ENCODE data around the gene CD99. TPM values are rescaled to one million over a fixed set of nuclear protein-coding genes. Genes with fewer than 3 reads are reported as not detected.

The CD99 gene
- total and polyA plus RNA-seq, 2 experiments from 2014 or later: 329 to 565 TPM

DNA sequence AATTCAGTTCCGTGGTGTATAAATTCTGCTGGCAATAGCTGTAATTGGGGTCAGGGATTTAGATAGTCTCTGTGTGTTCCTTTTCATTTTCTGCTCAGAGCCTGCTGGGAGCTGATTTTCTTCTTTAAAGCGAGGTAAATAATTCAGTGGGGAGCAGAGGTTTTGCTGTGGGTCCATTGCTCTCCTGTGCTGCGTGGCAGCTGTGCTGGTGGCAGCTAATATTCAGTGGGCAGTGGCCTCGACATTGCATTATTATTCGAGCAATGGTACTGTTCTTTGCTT is 74.4 kb downstream of the CD99 start:
- DNase-seq (ENCODE audit: low spot score): no peak
- Histone ChIP-seq H3K27ac (no peak overlapping the region), H3K4me1 (ENCODE audit: insufficient read depth) (peaks cover 16% of the 10 kb centered on the region)

DNA sequence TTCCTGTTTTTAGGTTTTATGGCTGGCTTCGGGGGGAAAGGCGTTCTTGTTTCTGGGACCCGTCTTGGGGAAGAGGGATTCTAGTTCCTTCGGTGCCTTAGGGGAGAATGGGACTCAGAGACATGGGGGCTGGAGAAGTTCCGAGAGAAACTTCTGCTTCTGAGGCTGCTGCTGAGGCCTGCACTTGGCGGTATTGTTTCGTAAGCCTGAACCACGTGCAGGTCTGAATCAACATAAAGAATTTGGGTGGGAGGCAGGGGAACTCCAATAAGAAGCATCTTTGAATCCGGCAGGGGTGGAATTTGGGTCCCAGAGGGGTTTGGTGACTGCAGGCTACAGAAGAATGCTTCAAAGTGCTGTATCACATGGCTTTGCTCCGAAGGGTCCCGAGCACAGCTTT is 75.8 kb downstream of the CD99 start:
- no peaks in the 10 kb centered on the region for H3K36me3 ChIP-seq (replicated peaks; ENCODE audit: insufficient read depth, low read depth)
- no peak for DNase-seq (ENCODE audit: low spot score)
- H4K20me1 ChIP-seq (ENCODE audit: insufficient read depth, poor library complexity, severe bottlenecking): no peaks in the 10 kb centered on the region
- H3K79me2 ChIP-seq: no peaks in the 10 kb centered on the region
- H3K9me2 ChIP-seq (replicated peaks; ENCODE audit: insufficient read depth): no peaks in the 10 kb centered on the region
- WGBS (ENCODE audit: low lambda C conversion rate, missing lambda C conversion rate): 86% methylated on average over 11 of the region's 11 CpGs
- H3K27ac ChIP-seq: peak overlapping the region; percentile 67
- H3K4me1 ChIP-seq (ENCODE audit: insufficient read depth): peaks cover 16% of the 10 kb centered on the region
- TF ChIP-seq, protein P1, sequence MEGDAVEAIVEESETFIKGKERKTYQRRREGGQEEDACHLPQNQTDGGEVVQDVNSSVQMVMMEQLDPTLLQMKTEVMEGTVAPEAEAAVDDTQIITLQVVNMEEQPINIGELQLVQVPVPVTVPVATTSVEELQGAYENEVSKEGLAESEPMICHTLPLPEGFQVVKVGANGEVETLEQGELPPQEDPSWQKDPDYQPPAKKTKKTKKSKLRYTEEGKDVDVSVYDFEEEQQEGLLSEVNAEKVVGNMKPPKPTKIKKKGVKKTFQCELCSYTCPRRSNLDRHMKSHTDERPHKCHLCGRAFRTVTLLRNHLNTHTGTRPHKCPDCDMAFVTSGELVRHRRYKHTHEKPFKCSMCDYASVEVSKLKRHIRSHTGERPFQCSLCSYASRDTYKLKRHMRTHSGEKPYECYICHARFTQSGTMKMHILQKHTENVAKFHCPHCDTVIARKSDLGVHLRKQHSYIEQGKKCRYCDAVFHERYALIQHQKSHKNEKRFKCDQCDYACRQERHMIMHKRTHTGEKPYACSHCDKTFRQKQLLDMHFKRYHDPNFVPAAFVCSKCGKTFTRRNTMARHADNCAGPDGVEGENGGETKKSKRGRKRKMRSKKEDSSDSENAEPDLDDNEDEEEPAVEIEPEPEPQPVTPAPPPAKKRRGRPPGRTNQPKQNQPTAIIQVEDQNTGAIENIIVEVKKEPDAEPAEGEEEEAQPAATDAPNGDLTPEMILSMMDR (IDR thresholded peaks at IDR 0.05; ENCODE audit: poor library complexity): no peak
- TF ChIP-seq EZH2 (IDR thresholded peaks at IDR 0.05; ENCODE audit: borderline replicate concordance): no peak
- no peak for TF ChIP-seq EZH2phosphoT487 (IDR thresholded peaks at IDR 0.05; ENCODE audit: low read depth, severe bottlenecking, unreplicated experiment)
- no peaks in the 10 kb centered on the region for H3K27me3 ChIP-seq
- H2AFZ ChIP-seq: no peak overlapping the region
- no peaks in the 10 kb centered on the region for H3K9me3 ChIP-seq (ENCODE audit: low read depth)
- no peak overlapping the region for H3K4me3 ChIP-seq
- H3K4me2 ChIP-seq: no peak overlapping the region

More for the DNA sequence above, 74.4 kb downstream of the CD99 start:
- Histone ChIP-seq H3K4me2 (no peak overlapping the region), H3K4me3 (no peak overlapping the region), H3K36me3 (replicated peaks; ENCODE audit: insufficient read depth, low read depth) (no peaks in the 10 kb centered on the region), H4K20me1 (ENCODE audit: insufficient read depth, poor library complexity, severe bottlenecking) (no peaks in the 10 kb centered on the region), H3K9me2 (replicated peaks; ENCODE audit: insufficient read depth) (no peaks in the 10 kb centered on the region), H3K27me3 (no peaks in the 10 kb centered on the region), H3K9me3 (ENCODE audit: low read depth) (no peaks in the 10 kb centered on the region), H2AFZ (no peak overlapping the region), H3K79me2 (no peaks in the 10 kb centered on the region)
- TF ChIP-seq, protein P1 (IDR thresholded peaks at IDR 0.05; ENCODE audit: poor library complexity): no peak
- no peak for TF ChIP-seq EZH2phosphoT487 (IDR thresholded peaks at IDR 0.05; ENCODE audit: low read depth, severe bottlenecking, unreplicated experiment)
- no peak for TF ChIP-seq EZH2 (IDR thresholded peaks at IDR 0.05; ENCODE audit: borderline replicate concordance)
- WGBS (ENCODE audit: low lambda C conversion rate, missing lambda C conversion rate): 83% methylated on average over 5 of the region's 5 CpGs

DNA sequence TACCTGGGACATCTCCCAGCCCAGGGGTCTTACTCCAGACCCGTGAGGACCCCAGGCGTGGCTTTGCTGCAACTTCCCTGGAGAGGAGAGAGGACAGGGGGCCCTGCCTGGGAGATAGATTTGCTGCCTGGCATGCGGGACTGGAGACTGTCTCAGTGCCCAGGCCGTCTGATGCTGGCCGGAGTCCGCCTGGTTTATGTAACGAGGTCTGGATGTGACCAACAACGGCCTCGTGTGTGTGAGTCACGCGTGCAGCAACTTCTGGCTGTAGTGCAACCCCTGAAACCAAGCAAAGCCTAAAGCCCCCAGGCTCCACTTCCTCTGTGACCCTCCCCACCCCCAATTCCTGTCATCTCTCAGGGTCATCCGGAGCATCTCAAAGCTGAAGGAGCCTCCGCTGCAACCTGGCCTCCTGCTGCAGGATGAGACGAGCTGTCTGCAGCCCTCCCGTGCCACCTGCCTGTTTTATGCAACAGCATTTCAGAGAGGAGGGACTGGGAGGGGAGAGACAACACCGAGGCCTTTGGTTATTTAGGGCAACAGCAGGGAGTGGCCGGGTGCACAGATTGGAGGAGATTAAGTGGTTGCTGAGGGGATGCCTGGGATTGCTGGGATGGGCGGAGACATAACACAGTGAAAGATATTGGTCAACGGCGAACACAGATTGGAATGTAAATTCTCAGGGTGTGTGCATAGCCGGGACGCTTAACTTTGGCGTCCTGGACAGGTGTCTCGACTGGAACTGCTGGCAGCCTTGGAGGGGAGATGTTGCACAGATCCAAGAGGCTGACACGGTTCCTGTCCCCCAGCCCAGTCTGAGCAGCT is 76.7 kb downstream of the CD99 start:
- TF ChIP-seq EZH2phosphoT487 (IDR thresholded peaks at IDR 0.05; ENCODE audit: low read depth, severe bottlenecking, unreplicated experiment): no peak
- TF ChIP-seq, protein P1 (IDR thresholded peaks at IDR 0.05; ENCODE audit: poor library complexity): no peak
- TF ChIP-seq EZH2 (IDR thresholded peaks at IDR 0.05; ENCODE audit: borderline replicate concordance): no peak
- WGBS (ENCODE audit: low lambda C conversion rate, missing lambda C conversion rate): 33% methylated on average over 21 of the region's 25 CpGs
- H3K27me3 ChIP-seq: no peaks in the 10 kb centered on the region
- H3K79me2 ChIP-seq: no peaks in the 10 kb centered on the region
- H3K9me2 ChIP-seq (replicated peaks; ENCODE audit: insufficient read depth): no peaks in the 10 kb centered on the region
- H3K4me1 ChIP-seq (ENCODE audit: insufficient read depth): peaks cover 16% of the 10 kb centered on the region
- peak; percentile 77 for DNase-seq (ENCODE audit: low spot score)
- H3K36me3 ChIP-seq (replicated peaks; ENCODE audit: insufficient read depth, low read depth): no peaks in the 10 kb centered on the region
- H3K4me3 ChIP-seq: no peak overlapping the region
- H2AFZ ChIP-seq: no peak overlapping the region
- no peaks in the 10 kb centered on the region for H4K20me1 ChIP-seq (ENCODE audit: insufficient read depth, poor library complexity, severe bottlenecking)
- H3K9me3 ChIP-seq (ENCODE audit: low read depth): no peaks in the 10 kb centered on the region
- H3K27ac ChIP-seq: peak overlapping the region; percentile 67
- H3K4me2 ChIP-seq: peak overlapping the region; percentile 47
